GM19463 (cell line): ENCODE results near the gene ZNF318.
"Not testable (repeated sequence)": the region's sequence is repeated elsewhere in the genome, so short reads cannot be mapped to it uniquely, and the experiment has no call there.

Experiments
- ATAC-seq: cut with Tn5 transposase; IDR thresholded peaks from one replicate; pipeline ENCODE4 v1.9.1; 2021; ENCODE audit warnings: mild to moderate bottlenecking, moderate library complexity; ENCODE audit not compliant: unreplicated experiment

Gene ZNF318

GRCh38 chr6:43336382-43336781 is 33.1 kb downstream of the ZNF318 start:
- no peak for ATAC-seq

GRCh38 chr6:43335469-43335868 is 34.0 kb downstream of the ZNF318 start:
- ATAC-seq, result no peak

DNA sequence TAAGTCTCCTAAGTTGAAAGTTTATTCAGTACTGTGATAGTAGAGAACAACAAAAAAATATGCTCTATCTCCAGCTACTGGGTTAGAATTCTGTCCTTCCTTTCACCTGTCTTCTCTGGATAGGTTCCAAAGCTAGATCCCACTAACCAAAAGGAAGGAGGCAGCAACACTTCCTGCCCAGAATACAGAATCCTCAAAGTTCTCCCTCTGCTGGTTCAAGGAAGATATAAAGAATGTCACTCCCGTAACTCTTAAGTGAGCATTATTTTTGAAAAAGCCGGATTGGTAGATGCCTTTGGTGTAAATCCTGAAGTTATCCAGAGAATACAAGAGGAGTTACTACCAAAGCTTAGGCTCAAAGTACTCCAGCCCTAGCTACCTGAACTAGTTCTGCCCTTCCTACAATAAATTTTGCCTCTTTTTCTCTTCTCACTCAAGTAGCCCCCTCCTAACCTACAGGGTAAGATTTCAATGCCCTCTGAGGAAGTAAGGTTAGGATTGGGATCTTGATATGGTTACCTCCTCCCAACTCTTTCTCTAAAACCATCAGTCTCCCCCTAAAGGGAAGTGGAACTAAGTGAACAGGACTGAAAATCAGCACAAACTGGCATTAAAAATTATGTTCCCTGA is 34.9 kb downstream of the ZNF318 start:
- no peak for ATAC-seq

DNA sequence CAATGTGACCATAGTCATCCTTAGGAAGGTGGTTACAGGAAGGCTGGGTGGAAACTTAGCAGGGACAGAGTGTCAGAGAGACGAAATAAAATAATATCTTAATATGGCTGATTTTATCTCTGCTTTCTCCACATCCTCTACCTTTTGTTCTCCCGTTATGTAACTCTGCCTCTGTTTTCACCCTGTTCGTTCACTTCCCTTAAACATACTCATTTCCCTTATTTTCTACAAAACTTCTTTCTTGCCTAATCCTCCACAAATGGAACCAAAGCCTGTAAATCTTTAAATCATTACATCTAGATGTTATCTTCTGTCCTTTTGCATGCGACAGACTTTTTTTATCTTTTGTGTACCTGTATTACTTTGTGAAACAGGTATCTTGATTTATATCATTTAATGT is 37.6 kb downstream of the ZNF318 start:
- no peak for ATAC-seq

DNA sequence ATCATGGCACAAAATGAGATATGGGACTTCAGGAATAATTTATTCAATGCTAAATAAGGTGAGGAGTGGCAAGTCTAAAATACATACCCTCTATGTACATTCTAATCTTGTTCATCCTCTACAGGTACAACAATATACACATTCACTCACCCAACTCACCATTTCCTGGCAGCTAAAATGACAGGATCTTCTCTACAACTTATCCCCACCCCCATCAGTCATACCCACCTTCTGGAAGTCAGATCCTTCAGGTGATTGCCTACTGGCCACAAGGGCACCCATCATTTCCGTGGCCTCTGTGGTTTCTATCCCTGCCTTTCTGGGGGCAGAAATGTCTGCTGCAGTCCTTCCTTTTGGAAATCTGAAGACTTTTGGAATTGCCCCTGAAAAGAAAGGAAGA is 38.0 kb downstream of the ZNF318 start:
- ATAC-seq, result no peak

DNA sequence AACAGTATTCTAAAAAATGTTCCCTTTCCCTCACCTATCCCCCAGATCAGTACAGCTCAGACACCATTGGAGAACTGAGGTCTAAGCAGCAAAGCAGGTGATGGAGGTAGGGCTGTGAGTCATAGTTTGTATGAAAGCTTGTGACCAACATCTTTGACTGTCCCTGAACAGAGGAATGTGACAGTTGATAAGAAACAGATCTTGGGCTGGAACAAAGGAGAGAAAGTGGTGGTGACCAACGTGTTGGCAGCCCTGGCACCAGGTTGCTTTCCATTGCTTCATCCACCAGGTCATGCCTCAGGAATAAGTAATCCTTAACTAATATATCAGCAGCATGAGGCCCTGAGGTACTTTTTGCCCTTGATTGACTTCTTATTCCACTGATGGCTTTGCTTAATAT is 40.9 kb downstream of the ZNF318 start:
- ATAC-seq, result no peak

DNA sequence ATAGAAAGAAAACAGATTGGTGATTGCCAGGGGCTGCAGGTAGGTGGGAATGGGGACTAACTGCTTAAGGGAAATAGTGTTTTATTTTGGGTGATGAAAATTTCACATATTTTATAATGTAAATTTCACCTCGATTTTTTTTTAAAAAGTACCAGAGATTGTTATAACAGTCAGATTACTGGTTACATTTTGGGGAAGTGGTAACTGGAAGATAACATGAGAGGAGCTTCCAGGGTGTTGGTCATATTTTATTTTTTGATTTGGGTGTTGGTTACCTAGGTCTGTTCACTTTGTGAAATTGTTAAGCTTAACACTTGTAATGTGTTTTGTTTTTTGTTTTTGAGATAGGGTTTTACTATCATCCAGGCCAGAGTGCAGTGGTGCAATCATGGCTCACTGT is 43.6 kb downstream of the ZNF318 start:
- ATAC-seq, result no peak

GRCh38 chr6:43318011-43318410 is 51.4 kb downstream of the ZNF318 start:
- ATAC-seq, result no peak

- ATAC-seq, result no peak
Measured at GRCh38 chr6:43313813-43314212, 55.6 kb downstream of the ZNF318 start.

- ATAC-seq, result no peak
Measured at GRCh38 chr6:43311666-43312065, 57.8 kb downstream of the ZNF318 start.

- no peak for ATAC-seq
Measured at GRCh38 chr6:43310624-43311023, 58.8 kb downstream of the ZNF318 start.

DNA sequence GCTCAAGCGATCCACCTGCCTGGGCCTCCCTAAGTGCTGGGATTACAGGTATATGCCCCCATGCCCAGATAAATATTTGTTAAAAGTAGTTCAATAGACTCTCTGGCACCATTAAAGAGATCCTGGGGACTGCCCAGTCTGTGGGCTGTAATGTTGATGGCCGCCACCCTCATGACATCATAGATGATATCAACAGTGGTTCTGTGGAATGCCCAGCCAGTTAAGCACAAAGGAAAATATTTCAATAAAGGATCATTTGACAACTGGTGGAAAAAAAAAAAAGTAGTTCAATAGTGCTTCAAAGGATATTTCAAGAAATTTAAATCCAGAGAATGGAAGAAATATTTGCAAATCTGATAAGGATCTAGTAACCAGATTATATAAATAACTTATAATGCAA is 59.3 kb downstream of the ZNF318 start:
- ATAC-seq, result no peak

DNA sequence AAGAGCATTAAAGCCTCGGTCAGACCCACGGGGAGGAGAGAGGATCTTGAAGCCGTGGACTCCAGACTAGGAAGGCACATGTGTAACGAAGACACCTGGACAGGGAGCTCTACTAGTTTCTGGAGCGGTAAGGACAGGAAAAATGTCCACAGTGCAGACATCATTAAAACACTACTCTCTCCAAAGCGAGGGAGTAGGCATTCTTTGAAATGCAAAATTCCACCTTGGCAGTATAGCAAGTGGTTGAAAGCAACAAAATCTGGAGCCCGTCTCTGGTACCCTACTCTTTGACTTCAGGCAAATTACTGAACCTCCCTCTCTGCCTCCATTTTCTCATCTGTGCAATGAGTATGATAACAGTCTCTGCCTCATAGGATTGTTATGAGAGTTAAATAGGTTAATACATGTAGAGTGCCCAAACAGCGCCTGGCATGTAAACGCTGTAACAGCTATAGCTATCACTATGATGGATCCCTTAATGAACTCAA is 60.4 kb downstream of the ZNF318 start:
- no peak for ATAC-seq

GRCh38 chr6:43308101-43308989 is 61.1 kb downstream of the ZNF318 start, which contains the start of gene CRIP3:
CRIP3 (minus strand) TSS chr6:43308826; CDS start chr6:43308792, 34 bp downstream.
- ATAC-seq, result peak; percentile 73

DNA sequence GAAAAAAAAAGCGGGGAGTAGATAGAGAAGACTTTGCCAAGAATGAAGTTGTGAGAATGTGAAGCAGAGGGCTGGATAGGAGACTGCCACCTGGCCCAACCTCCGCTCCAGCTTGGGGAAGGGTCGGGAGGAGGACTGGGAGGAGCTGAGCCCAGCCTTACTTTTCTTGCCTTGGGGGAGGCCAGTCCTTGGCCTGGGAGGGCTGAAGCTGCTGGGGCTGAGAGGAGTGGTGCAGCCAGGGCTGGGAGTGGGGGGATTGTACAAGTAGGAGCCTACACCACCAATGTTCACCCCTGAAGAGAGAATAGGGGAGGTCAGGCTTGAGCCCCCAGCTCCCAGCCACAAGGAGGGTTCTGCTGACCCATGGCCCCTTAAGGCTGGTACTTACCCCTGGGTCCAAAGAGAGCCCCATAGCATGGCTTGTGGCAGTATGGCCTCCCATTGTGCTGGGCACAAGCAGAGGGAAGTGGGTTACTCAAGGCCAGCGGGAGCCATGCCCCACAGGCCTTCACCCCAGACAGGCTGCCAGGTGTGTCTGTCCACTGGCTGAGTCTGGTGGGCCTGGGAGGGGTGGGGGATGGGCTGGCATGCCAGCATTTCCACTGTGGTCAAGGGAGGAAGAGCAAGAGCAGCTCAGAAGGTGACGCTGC is 61.9 kb downstream of the ZNF318 start:
- no peak for ATAC-seq

DNA sequence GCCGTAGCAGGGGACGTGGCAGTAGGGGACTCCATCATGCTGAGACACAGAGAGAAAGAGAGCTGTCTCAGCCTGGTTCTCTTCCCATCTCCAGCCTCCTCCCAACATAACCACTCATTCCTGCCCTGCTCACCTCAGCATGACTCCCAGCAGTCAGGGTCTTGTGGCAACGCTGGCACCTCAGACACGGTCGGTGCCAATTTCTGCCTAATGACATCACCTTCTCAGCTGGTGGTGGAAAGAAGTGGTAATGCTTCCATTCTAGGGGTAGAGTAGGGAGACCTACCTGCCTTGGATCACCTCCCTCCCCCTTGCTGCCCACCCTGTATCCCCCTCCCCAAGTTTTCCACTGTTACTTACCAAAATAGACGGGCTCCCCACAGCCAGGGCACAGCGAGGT is 63.4 kb downstream of the ZNF318 start:
- no peak for ATAC-seq

- no peak for ATAC-seq
Measured at GRCh38 chr6:43304882-43305281, 64.6 kb downstream of the ZNF318 start.

DNA sequence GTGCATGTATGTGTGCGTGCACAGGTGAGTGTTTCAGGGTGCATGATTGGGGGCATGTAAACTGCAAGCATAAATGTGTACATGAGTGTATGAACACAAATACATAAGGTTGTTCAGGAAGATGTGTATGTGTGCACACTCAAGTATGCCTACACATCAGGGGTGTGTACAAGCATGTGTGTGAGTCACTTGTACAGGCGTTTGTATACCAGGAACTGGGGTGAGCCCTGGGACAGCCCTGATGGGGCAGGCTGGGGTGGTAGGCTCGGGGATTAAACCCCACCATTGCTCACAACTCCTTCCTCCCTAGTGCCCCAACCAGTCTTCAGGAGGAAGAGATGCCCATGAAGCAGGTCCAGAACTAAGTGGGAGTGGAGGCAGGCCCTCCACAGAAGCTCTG is 65.1 kb downstream of the ZNF318 start:
- no peak for ATAC-seq

DNA sequence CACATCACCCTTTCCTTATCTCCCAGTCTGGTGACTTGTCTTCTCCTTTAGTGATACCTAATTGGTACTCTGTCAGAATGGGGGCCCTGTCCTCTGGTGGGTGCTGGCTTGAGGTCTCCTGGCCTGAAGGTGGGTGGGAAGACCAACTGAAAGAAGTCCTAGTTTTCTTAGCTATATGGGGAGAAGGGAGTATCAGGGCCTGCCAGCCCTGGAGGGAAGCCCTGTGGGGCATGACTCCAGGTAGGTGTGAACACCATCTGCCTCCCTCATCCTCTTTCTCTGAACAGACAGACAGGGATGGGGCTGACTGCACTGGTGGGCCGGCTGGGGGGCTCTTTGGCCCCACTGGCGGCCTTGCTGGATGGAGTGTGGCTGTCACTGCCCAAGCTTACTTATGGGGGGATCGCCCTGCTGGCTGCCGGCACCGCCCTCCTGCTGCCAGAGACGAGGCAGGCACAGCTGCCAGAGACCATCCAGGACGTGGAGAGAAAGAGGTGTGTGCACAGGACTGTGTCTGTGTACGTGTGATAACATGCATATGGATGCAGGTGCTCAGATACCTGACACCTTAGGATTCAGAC is 65.6 kb downstream of the ZNF318 start:
- no peak for ATAC-seq

DNA sequence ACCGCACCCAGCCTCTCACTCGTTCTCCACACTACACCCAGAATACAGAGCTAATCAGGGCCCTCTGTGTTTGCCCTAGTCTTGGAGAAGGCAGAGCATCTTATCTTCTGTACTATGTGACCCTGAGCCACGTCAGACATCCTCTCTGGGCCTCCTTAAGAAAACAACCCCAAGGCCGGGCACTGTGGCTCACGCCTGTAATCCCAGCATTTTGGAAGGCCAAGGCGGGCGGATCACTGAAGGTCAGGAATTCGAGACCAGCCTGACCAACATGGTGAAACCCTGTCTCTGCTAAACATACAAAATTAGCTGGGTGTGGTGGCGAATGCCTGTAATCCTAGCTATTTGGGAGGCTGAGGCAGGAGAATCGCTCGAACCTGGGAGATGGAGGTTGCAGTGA is 66.4 kb downstream of the ZNF318 start:
- not testable (repeated sequence) for ATAC-seq

- ATAC-seq, result no peak
Measured at GRCh38 chr6:43302126-43302525, 67.3 kb downstream of the ZNF318 start.
